Measurements from ENCODE around the gene SLC4A1AP. TPM values are rescaled to one million over a fixed set of nuclear protein-coding genes. Genes with fewer than 3 reads are reported as not detected.

The SLC4A1AP gene
- total and polyA plus RNA-seq, 4 donors, result 7.2 to 12.3 (median 9.5) TPM

GRCh38 chr2:27730261-27730662 is 66.6 kb downstream of the SLC4A1AP start:
- no peaks in the 10 kb centered on the region for H3K27me3 ChIP-seq (ENCODE audit: control insufficient read depth in 4 of 4, insufficient read depth in 4 of 4, low read length in 3 of 4)
- TF ChIP-seq JUND (IDR thresholded peaks at IDR 0.05) (no peak), FOXA2 (IDR thresholded peaks at IDR 0.05) (no peak), ZBTB33 (IDR thresholded peaks at IDR 0.05) (no peak), NR2F2 (IDR thresholded peaks at IDR 0.05) (peak; percentile 87), HNF4A (conservative IDR thresholded peaks at IDR 0.05) (no peak), SP1 (IDR thresholded peaks at IDR 0.05) (peak; percentile 25)
- no peak for DNase-seq (ENCODE audit: low spot score)
- no peak overlapping the region for H3K9ac ChIP-seq (ENCODE audit: low read depth in 1 of 2, low read length in 2 of 2)
- no peaks in the 10 kb centered on the region for H3K36me3 ChIP-seq (ENCODE audit: control insufficient read depth in 4 of 4, insufficient read depth in 3 of 4, low read depth in 1 of 4, low read length in 3 of 4)
- H3K4me1 ChIP-seq (ENCODE audit: control insufficient read depth in 4 of 4, insufficient read depth in 4 of 4, low read length in 3 of 4), result peaks cover 0 to 3% (median under 1%) of the 10 kb centered on the region in 4 donors
- H3K27ac ChIP-seq (ENCODE audit: low read depth in 1 of 2, low read length in 2 of 2), result peak overlapping the region in 1 of 2 donors; percentile 45
- no peak overlapping the region for H3K4me3 ChIP-seq (ENCODE audit: low read depth in 1 of 3, low read length in 3 of 3)
- no peaks in the 10 kb centered on the region for H3K9me3 ChIP-seq (ENCODE audit: control insufficient read depth in 4 of 4, low read length in 3 of 4)
- WGBS, result 82% methylated on average over 3 of the region's 3 CpGs

GRCh38 chr2:27730980-27731691 is 67.4 kb downstream of the SLC4A1AP start:
- H3K27me3 ChIP-seq (ENCODE audit: control insufficient read depth in 4 of 4, insufficient read depth in 4 of 4, low read length in 3 of 4), result no peaks in the 10 kb centered on the region
- no peaks in the 10 kb centered on the region for H3K9me3 ChIP-seq (ENCODE audit: control insufficient read depth in 4 of 4, low read length in 3 of 4)
- H3K27ac ChIP-seq (ENCODE audit: low read depth in 1 of 2, low read length in 2 of 2), result peak overlapping the region in 1 of 2 donors; percentile 45
- DNase-seq (ENCODE audit: low spot score), result no peak
- no peaks in the 10 kb centered on the region for H3K36me3 ChIP-seq (ENCODE audit: control insufficient read depth in 4 of 4, insufficient read depth in 3 of 4, low read depth in 1 of 4, low read length in 3 of 4)
- peak in 1 of 2 donors; percentile 16 for TF ChIP-seq RAD21 (IDR thresholded peaks at IDR 0.05)
- no peak for TF ChIP-seq HNF4G (IDR thresholded peaks at IDR 0.05)
- no peak for TF ChIP-seq CTCF (IDR thresholded peaks at IDR 0.05; ENCODE audit: low read depth, low read length, missing input control)
- no peak for TF ChIP-seq GABPA (IDR thresholded peaks at IDR 0.05 in 1 of 2, conservative IDR thresholded peaks at IDR 0.05 in 1 of 2)
- no peak for TF ChIP-seq ATF3 (IDR thresholded peaks at IDR 0.05)
- TF ChIP-seq SP1 (IDR thresholded peaks at IDR 0.05), result no peak
- TF ChIP-seq MAX (IDR thresholded peaks at IDR 0.05), result no peak
- no peak for TF ChIP-seq JUND (IDR thresholded peaks at IDR 0.05)
- no peak for TF ChIP-seq ZBTB33 (IDR thresholded peaks at IDR 0.05)
- TF ChIP-seq HNF4A (conservative IDR thresholded peaks at IDR 0.05), result peak in 1 of 2 donors; percentile 19
- peak; percentile 60 for TF ChIP-seq NR2F2 (IDR thresholded peaks at IDR 0.05)
- no peak for TF ChIP-seq TAF1 (conservative IDR thresholded peaks at IDR 0.05)
- no peak for TF ChIP-seq RXRA (IDR thresholded peaks at IDR 0.05)
- TF ChIP-seq REST (IDR thresholded peaks at IDR 0.05), result no peak
- H3K9ac ChIP-seq (ENCODE audit: low read depth in 1 of 2, low read length in 2 of 2), result no peak overlapping the region
- H3K4me3 ChIP-seq (ENCODE audit: low read depth in 1 of 3, low read length in 3 of 3), result no peak overlapping the region
- 58% methylated on average over 4 of the region's 4 CpGs for WGBS
- peaks cover 0 to 8% (median 6%) of the 10 kb centered on the region in 4 donors for H3K4me1 ChIP-seq (ENCODE audit: control insufficient read depth in 4 of 4, insufficient read depth in 4 of 4, low read length in 3 of 4)
